Keratinocyte (primary cell): ENCODE data around the gene CIDEC. TPM values are rescaled to one million over a fixed set of nuclear protein-coding genes. Genes with fewer than 3 reads are reported as not detected.

Source experiments
- DNase-seq: peaks from one replicate; pipeline ENCODE4 v3.0.0-alpha.2; 2011; ENCODE audit warnings: low read depth, missing footprints, low spot score
- FAIRE-seq: peaks from 2 replicates; lab custom pipeline; 2011; peaks lifted over from hg19 to GRCh38; lab: Jason Lieb, UNC
- H2AFZ ChIP-seq: 2 replicates; pipeline ENCODE4 v1.6.0; 2012; ENCODE audit warnings: low read length, control low read depth, inconsistent platforms; ENCODE audit not compliant: control insufficient read depth
- H3K27ac ChIP-seq: 2 replicates; pipeline ENCODE4 v1.5.1; 2011; ENCODE audit warnings: low read length; ENCODE audit not compliant: control insufficient read depth, insufficient read depth
- H3K27me3 ChIP-seq: 3 replicates; pipeline ENCODE4 v1.6.0; 2011; ENCODE audit warnings: low read length; ENCODE audit not compliant: control insufficient read depth, insufficient read depth; ENCODE audit errors: extremely low read depth
- H3K36me3 ChIP-seq, 2 experiments: 2 replicates in 1 of 2; 3 replicates in 1 of 2; pipeline ENCODE4 v1.5.1; 2011; ENCODE audit warnings: low read length in 2 of 2, mild to moderate bottlenecking in 1 of 2; ENCODE audit not compliant: control insufficient read depth in 2 of 2, insufficient read depth in 2 of 2; ENCODE audit errors: extremely low read depth in 1 of 2
- H3K4me1 ChIP-seq: 3 replicates; pipeline ENCODE4 v1.5.1; 2011; ENCODE audit warnings: low read length; ENCODE audit not compliant: control insufficient read depth, insufficient read depth; ENCODE audit errors: extremely low read depth
- H3K4me2 ChIP-seq: 3 replicates; pipeline ENCODE4 v1.6.0; 2011; ENCODE audit warnings: low read depth, low read length; ENCODE audit not compliant: control insufficient read depth, insufficient read depth; ENCODE audit errors: extremely low read depth
- H3K4me3 ChIP-seq, 3 experiments: fragments of 200-600 bp in 1 of 3; sonication (generic) in 1 of 3; 2 replicates in 2 of 3; 3 replicates in 1 of 3; pipeline ENCODE4 v1.5.1; 2011 to 2016; ENCODE audit warnings: low read length in 3 of 3, mild to moderate bottlenecking in 3 of 3, control low read depth in 2 of 3, inconsistent platforms in 1 of 3, low read depth in 1 of 3, mixed read lengths in 1 of 3, mixed run types in 1 of 3, moderate library complexity in 1 of 3; ENCODE audit not compliant: control insufficient read depth in 2 of 3, insufficient read depth in 2 of 3; ENCODE audit errors: extremely low read depth in 1 of 3
- H3K79me2 ChIP-seq: 2 replicates; pipeline ENCODE4 v1.6.0; 2012; ENCODE audit warnings: low read length; ENCODE audit not compliant: control insufficient read depth, insufficient read depth
- H3K9ac ChIP-seq: 3 replicates; pipeline ENCODE4 v1.6.0; 2011; ENCODE audit warnings: low read length; ENCODE audit not compliant: control insufficient read depth, insufficient read depth; ENCODE audit errors: extremely low read depth
- H3K9me1 ChIP-seq: 3 replicates; pipeline ENCODE4 v1.6.0; 2011; ENCODE audit warnings: low read length; ENCODE audit not compliant: control insufficient read depth, insufficient read depth; ENCODE audit errors: extremely low read depth
- H3K9me3 ChIP-seq: 2 replicates; pipeline ENCODE4 v1.5.1; 2012; ENCODE audit warnings: low read depth, low read length; ENCODE audit not compliant: control insufficient read depth
- H4K20me1 ChIP-seq: 3 replicates; pipeline ENCODE4 v1.6.0; 2011; ENCODE audit warnings: low read length; ENCODE audit not compliant: control insufficient read depth, insufficient read depth; ENCODE audit errors: extremely low read depth
- EZH2 ChIP-seq: IDR thresholded peaks from one replicate; pipeline ENCODE4 v1.6.1; 2012; ENCODE audit warnings: inconsistent platforms, mild to moderate bottlenecking, low read length, moderate library complexity
- dilution Hi-C: fragments of 300-500 bp; cut with MboI; formaldehyde crosslinking; loops from one replicate; pipeline ENCODE4 v1.7.0; 2020; ENCODE audit warnings: low sequenced_read_pairs; ENCODE audit not compliant: extremely low pct_ligation_motif_present
- polyA plus RNA-seq, 5 experiments: library from polyadenylated mRNA; depleted of rRNA in 3 of 5; stranded (reverse) in 3 of 5; stranded (forward) in 1 of 5; unstranded in 1 of 5; fragments of >200 nt; gene quantifications; 1 replicate in 1 of 5; 2 replicates in 3 of 5; 3 replicates in 1 of 5; pipeline versions ENCODE4 v1.2.1 to v1.2.3, GENCODE V29; 2011 to 2012; ENCODE audit warnings: missing spikeins in 2 of 5, low read depth in 1 of 5, low replicate concordance in 1 of 5
- TF ChIP-seq, protein P1 (sequence below), 3 experiments: IDR thresholded peaks in 1 of 3; conservative IDR thresholded peaks in 1 of 3; optimal IDR thresholded peaks in 1 of 3; 2 replicates in 2 of 3; 3 replicates in 1 of 3; pipeline versions ENCODE3 to v1.5.1; 2011; ENCODE audit warnings: low read length in 3 of 3, mild to moderate bottlenecking in 3 of 3, moderate library complexity in 2 of 3, control low read depth in 1 of 3, inconsistent platforms in 1 of 3; ENCODE audit not compliant: insufficient read depth in 2 of 3; ENCODE audit errors: extremely low read depth in 1 of 3

CIDEC gene
- polyA plus RNA-seq, 1 donor (not counting 4 experiments of a cell fraction or from before 2014, with no cell fraction given) = not detected

DNA sequence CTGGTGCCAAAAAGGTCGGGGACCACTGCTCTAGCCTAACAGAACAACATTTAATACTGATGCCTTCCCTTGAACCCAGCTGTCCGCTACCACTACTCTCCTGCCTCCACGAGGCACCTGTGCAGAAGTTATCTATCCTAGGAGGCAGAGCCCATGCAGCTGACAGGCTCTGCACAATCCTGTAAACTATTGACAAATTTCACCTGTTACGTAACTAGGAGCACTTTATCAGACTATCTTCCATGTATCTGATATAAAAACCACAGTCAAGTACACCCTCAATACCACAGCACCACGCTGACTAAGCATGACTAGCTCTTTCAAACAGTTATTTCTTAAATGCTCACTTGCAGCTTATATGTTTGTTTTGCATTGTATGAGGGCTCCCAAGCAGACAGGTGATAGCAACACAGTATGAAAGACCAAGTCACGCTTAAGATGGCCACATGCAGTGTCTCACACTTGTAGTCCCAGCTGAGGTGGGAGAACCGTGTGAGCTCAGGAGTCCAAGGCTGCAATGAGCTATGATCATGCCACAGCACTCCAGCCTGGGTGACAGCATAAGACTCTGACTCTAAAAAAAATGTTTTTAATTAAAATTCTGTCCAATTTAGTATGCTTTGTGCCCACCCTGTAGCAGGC, 32.4 kb upstream of the CIDEC start:
- FAIRE-seq = no peak
- no peak for TF ChIP-seq EZH2
- TF ChIP-seq, protein P1, sequence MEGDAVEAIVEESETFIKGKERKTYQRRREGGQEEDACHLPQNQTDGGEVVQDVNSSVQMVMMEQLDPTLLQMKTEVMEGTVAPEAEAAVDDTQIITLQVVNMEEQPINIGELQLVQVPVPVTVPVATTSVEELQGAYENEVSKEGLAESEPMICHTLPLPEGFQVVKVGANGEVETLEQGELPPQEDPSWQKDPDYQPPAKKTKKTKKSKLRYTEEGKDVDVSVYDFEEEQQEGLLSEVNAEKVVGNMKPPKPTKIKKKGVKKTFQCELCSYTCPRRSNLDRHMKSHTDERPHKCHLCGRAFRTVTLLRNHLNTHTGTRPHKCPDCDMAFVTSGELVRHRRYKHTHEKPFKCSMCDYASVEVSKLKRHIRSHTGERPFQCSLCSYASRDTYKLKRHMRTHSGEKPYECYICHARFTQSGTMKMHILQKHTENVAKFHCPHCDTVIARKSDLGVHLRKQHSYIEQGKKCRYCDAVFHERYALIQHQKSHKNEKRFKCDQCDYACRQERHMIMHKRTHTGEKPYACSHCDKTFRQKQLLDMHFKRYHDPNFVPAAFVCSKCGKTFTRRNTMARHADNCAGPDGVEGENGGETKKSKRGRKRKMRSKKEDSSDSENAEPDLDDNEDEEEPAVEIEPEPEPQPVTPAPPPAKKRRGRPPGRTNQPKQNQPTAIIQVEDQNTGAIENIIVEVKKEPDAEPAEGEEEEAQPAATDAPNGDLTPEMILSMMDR (optimal IDR thresholded peaks at IDR 0.05 in 1 of 3, IDR thresholded peaks at IDR 0.05 in 1 of 3, conservative IDR thresholded peaks at IDR 0.05 in 1 of 3; ENCODE audit: extremely low read depth in 1 of 3, insufficient read depth in 2 of 3, low read length in 3 of 3) = no peak

DNA sequence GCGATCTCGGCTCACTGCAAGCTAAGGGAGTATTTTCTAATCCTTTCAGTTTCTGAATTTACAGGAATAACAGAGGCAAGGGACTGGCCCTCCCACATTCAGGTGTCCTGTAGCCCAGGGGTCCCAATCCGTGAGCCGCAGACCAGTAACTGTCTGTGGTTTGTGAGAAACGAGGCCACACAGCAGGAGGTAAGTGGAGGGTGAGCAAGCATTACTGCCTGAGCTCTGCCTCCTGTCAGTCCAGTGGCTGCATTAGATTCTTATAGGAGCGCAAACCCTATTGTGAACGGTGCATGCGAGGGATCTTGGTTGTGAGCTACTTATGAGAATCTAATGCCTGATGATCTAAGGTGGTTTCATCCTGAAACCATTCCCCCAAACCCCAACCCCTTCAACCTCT, 31.8 kb upstream of the CIDEC start:
- no peak overlapping the region for H3K27ac ChIP-seq
- dilution Hi-C loops = no loop called here
- H3K4me3 ChIP-seq = no peak overlapping the region
- H3K9me1 ChIP-seq = no peaks in the 10 kb centered on the region
- no peak overlapping the region for H3K9ac ChIP-seq
- no peaks in the 10 kb centered on the region for H3K79me2 ChIP-seq
- H3K4me1 ChIP-seq = peaks cover 32% of the 10 kb centered on the region
- no peaks in the 10 kb centered on the region for H3K27me3 ChIP-seq
- H4K20me1 ChIP-seq = no peaks in the 10 kb centered on the region
- H3K9me3 ChIP-seq = no peaks in the 10 kb centered on the region
- H3K36me3 ChIP-seq = peaks cover 12 to 20% of the 10 kb centered on the region in 2 experiments
- FAIRE-seq (no peak), DNase-seq (no peak)
- no peak for TF ChIP-seq EZH2
- TF ChIP-seq, protein P1 (optimal IDR thresholded peaks at IDR 0.05 in 1 of 3, IDR thresholded peaks at IDR 0.05 in 1 of 3, conservative IDR thresholded peaks at IDR 0.05 in 1 of 3; ENCODE audit: extremely low read depth in 1 of 3, insufficient read depth in 2 of 3, low read length in 3 of 3) = no peak
- no peak overlapping the region for H2AFZ ChIP-seq
- H3K4me2 ChIP-seq = no peak overlapping the region

More for the DNA sequence above, 32.4 kb upstream of the CIDEC start:
- H3K9me1 ChIP-seq = no peaks in the 10 kb centered on the region
- H3K36me3 ChIP-seq = peaks cover 11 to 18% of the 10 kb centered on the region in 2 experiments
- DNase-seq = no peak
- no peak overlapping the region for H3K4me2 ChIP-seq
- H3K79me2 ChIP-seq = no peaks in the 10 kb centered on the region
- H3K9ac ChIP-seq = no peak overlapping the region
- no peak overlapping the region for H2AFZ ChIP-seq
- H3K4me3 ChIP-seq = no peak overlapping the region
- H3K27me3 ChIP-seq = no peaks in the 10 kb centered on the region
- no peaks in the 10 kb centered on the region for H3K9me3 ChIP-seq
- dilution Hi-C loops = no loop called here
- peaks cover 36% of the 10 kb centered on the region for H3K4me1 ChIP-seq
- H4K20me1 ChIP-seq = no peaks in the 10 kb centered on the region
- H3K27ac ChIP-seq = no peak overlapping the region
